HK-2 (cell line): ENCODE data around the gene CORO1A.
"Not testable (repeated sequence)": the region's sequence is repeated elsewhere in the genome, so short reads cannot be mapped to it uniquely, and the experiment has no call there.

ENCODE experiments used
- DNase-seq: peaks from one replicate; pipeline ENCODE4 v3.0.0-alpha.2; 2018; ENCODE audit not compliant: unreplicated experiment

The CORO1A gene

GRCh38 chr16:30170145-30170544, 13.3 kb upstream of the CORO1A start:
- not testable (repeated sequence) for DNase-seq

- no peak for DNase-seq
Observed at GRCh38 chr16:30173054-30173453, 10.3 kb upstream of the CORO1A start.

GRCh38 chr16:30176876-30177275, 6.5 kb upstream of the CORO1A start:
- not testable (repeated sequence) for DNase-seq

GRCh38 chr16:30179195-30179594, 4.2 kb upstream of the CORO1A start:
- no peak for DNase-seq

- no peak for DNase-seq
Observed at GRCh38 chr16:30179931-30180330, 3.5 kb upstream of the CORO1A start.

- no peak for DNase-seq
Observed at GRCh38 chr16:30180741-30181140, 2.7 kb upstream of the CORO1A start.

- no peak for DNase-seq
Observed at GRCh38 chr16:30184096-30184890, 891 bp downstream of the CORO1A start.

DNA sequence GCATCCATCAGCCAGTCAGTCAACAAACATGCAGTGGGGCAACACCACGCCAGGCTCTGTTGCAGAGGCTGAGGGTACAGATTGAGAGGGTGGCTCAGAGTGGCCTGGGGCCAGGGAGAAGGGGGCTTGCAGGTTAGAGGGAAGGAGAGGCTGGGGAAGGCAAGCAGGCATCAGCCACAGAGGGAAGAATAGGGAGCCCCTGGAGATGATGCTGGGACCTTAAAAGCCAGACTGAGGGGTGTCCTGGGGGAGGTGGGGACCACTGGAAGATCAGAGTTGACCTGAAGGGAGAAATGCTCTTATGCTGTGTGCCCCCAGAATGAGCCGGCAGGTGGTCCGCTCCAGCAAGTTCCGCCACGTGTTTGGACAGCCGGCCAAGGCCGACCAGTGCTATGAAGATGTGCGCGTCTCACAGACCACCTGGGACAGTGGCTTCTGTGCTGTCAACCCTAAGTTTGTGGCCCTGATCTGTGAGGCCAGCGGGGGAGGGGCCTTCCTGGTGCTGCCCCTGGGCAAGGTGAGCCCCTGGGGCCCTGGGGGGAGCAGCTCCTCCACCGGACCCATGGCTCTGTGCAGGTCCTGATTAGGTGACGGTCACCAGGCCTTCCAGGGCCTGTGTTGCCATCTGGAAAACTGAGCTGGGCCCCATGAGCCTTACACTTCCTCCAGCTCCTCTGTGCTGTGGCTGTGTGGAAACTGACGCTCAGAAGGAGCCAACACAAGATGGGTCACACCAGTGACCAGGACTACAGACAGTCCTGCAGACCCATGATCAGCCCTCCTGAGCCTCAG, 1.7 kb downstream of the CORO1A start:
- no peak for DNase-seq

DNA sequence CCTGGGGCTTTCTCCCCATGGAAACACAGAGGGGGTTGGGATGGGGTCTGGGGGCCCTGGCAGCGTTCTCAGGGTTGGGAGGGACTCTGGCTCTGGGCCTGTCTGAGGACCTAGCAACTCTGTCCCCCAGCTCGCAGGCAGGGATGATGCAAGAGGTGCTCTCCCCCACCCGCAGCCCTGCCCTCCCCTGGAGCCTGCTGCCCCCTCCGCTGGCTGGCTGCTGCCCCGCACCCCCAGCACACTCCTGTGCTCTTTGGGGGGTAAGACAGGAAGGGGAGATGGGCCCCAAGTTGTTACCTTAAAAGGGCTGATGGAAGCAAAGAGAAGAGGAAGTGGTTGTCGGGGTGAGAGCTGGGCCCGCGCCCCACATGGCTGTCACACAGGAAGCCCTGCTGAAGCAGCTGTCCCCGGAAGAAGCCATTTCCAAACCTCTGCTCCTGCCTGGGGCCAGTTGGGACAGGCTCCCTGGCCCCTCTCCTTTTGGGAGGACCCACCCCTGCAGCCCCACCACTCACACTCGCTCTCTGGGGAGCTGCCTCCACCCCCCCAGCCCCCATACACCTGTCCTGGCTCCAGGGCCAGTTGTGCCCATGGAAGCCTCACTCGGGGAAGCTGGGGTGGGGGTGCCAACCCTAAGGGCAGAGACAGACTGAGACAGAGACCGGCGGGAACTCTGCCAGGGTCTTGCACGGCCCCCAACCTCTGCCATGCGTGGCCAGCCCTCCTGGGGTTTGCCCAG, 2.5 kb downstream of the CORO1A start:
- DNase-seq: no peak

DNA sequence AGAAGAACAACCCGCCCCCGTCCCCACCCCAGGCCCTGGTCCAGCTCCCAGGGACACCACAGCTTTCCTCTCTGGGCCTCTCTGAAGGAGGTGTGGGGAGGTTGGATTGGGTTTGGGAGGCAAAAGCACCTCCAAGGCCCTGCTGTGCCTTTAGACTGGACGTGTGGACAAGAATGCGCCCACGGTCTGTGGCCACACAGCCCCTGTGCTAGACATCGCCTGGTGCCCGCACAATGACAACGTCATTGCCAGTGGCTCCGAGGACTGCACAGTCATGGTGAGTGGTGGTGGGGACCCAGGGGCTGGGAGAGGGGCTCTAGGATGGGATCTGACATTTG, 3.0 kb downstream of the CORO1A start:
- no peak for DNase-seq

DNA sequence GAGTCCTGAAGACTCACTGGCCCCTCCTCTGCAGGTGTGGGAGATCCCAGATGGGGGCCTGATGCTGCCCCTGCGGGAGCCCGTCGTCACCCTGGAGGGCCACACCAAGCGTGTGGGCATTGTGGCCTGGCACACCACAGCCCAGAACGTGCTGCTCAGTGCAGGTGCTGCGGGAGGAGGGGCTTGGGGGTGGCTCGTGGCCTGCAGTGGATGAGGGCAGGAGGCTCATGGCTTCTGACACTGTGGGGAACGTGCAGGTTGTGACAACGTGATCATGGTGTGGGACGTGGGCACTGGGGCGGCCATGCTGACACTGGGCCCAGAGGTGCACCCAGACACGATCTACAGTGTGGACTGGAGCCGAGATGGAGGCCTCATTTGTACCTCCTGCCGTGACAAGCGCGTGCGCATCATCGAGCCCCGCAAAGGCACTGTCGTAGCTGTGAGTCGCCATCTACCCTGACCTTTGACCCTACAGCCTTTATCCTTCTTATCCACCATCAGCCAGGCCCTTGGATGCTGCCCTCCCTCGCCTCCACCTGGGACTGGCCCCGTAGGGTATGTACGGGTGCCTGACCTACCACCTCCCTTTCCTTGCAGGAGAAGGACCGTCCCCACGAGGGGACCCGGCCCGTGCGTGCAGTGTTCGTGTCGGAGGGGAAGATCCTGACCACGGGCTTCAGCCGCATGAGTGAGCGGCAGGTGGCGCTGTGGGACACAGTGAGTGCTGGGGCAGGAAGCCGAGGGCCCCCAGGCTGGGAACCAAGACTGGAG, 3.6 kb downstream of the CORO1A start:
- DNase-seq: no peak

- DNase-seq: no peak
Observed at GRCh38 chr16:30187556-30187865, 4.1 kb downstream of the CORO1A start.

GRCh38 chr16:30187971-30188561, 4.7 kb downstream of the CORO1A start:
- DNase-seq: no peak

DNA sequence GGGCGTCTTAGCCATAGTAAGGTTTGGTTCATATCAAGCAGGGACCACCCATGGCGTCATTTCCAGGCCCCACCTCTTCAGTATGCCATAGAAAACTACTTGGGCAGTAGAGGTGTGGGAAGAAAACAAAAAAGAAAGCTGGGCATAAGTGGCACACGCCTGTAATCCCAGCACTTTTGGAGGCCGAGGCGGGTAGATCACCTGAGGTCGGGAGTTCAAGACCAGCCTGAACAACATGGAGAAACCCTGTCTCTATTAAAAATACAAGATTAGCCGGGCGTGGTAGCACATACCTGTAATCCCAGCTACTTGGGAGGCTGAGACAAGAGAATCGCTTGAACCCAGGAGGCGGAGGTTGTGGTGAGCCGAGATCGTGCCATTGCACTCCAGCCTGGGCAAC, 7.8 kb downstream of the CORO1A start:
- not testable (repeated sequence) for DNase-seq

- DNase-seq: not testable (repeated sequence)
Observed at GRCh38 chr16:30193098-30193497, 9.7 kb downstream of the CORO1A start.

DNA sequence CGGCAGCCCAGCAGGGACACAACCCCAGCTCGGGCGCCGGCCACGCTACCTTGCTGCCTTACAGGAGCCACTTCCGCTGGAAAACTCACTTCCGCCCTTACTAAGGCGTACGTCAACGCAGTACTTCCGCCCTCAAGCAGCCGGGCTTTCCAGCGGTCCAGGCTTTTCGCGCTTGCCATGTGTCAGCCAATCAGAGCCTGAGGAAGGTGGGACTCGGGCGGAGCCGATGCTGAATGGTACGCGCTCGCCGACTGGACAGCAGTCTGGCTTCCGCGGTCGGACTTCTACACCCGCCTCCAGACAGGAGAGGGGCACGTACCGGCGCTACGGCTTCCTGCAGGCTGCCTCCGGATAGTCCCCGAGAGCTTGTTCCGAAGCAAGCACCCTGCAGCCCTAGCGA, 10.2 kb downstream of the CORO1A start, which contains the start of the genes BOLA2B and SLX1A:
BOLA2B (minus strand) TSS at position 52 of the 400 bp plus-strand sequence. CDS start 71 bp downstream, outside the sequence.
SLX1A (plus strand) TSS at position 261 of the 400 bp plus-strand sequence. CDS start 210 bp downstream, outside the sequence.
- DNase-seq: not testable (repeated sequence)

DNA sequence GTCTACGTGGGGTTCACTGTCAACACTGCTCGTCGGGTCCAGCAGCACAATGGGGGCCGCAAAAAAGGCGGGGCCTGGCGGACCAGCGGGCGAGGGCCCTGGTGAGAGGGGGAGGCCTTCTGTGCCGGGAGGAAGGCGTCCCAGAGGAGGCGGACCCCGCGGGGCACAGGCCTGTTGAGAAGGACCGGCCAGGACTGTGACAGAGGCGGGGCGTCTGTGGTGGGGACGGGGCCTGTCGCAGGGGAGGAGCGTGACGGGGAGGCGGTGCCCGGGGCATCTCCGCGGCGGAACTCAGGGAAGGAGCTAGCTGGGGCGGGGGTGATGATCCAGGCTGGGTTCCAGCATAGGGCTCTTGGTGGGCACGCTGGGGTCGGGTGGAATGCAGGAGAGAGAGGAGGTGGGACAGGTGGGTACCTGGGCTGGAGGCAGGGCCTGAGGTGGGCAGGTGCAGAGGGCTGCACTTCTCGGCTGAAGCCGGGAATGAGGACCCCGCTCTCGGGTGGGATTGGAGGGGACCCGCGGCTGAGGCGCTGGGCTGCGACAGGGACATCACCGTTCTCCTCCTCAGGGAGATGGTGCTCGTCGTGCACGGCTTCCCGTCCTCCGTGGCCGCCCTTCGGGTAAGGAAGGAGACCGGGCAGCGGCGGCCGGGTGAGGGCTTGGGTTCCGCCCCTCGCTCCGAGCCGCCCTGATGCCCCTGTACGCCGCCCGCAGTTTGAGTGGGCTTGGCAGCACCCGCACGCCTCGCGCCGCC, 10.9 kb downstream of the CORO1A start:
- not testable (repeated sequence) for DNase-seq

DNA sequence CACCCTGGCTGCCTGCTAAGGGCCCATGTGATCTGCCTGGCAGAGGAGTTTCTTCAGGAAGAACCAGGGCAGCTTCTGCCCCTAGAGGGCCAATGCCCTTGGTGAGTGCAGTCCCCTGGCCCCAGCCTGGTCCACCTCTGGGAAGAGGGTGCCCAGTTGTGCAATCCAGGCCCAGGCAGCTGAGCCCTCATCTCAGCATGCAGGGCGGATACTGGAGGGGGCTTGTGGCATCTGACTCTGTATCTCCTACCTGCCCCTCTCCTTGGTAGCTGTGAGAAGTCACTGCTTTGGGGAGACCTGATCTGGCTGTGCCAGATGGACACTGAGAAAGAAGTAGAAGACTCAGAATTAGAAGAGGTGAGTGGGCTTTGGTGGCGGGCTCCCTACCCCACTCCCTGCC, 13.6 kb downstream of the CORO1A start:
- not testable (repeated sequence) for DNase-seq

GRCh38 chr16:30199049-30199448, 15.6 kb downstream of the CORO1A start, which contains the start of gene SULT1A3:
TSS of gene SULT1A3 (plus strand) at chr16:30199255. CDS start at chr16:30200729, 1,474 bp downstream.
- DNase-seq: not testable (repeated sequence)
